Right renal cortex interstitium (tissue), 3 donors: Measurements from ENCODE around the gene TTC7B. TPM values are rescaled to one million over a fixed set of nuclear protein-coding genes. Genes with fewer than 3 reads are reported as not detected.

ENCODE experiments used
- DNase-seq, 3 donors: peaks; one replicate each; pipeline ENCODE4 v3.0.0-alpha.2; 2013; ENCODE audit warnings: low read depth in 3 of 3, low spot score in 2 of 3
- polyA plus RNA-seq, 3 donors: library from polyadenylated mRNA; unstranded; fragments of 120-200 nt; gene quantifications; one replicate each; pipeline ENCODE4 v1.2.1, GENCODE V29; 2013; ENCODE audit not compliant: insufficient read length in 3 of 3

TTC7B gene
- polyA plus RNA-seq, 3 donors = 45.1 to 51.3 (median 45.2) TPM

GRCh38 chr14:90568405-90568804 lies 247.8 kb downstream of the TTC7B start:
- no peak for DNase-seq

DNA sequence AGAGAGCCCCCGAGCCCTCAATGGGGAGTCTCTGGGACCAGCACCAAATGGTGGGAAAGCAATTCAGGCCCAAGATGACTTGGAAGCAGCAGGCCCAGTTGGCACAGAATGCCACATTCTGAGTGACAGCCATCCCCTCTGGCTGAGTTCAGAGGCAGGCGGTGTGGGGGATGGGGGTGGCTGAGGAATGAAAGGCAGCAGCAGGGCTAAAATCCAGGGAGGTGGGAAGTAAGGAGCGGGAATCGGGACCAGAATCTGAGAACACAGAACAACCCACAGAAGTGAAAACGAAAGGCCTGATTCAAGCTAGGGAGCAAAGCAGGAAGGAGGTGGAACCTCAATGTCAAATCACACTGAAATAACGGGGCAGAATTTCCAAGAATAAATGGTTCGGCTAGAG lies 248.2 kb downstream of the TTC7B start:
- no peak for DNase-seq

- no peak for DNase-seq
Observed at GRCh38 chr14:90567191-90567590, 249.0 kb downstream of the TTC7B start.

DNA sequence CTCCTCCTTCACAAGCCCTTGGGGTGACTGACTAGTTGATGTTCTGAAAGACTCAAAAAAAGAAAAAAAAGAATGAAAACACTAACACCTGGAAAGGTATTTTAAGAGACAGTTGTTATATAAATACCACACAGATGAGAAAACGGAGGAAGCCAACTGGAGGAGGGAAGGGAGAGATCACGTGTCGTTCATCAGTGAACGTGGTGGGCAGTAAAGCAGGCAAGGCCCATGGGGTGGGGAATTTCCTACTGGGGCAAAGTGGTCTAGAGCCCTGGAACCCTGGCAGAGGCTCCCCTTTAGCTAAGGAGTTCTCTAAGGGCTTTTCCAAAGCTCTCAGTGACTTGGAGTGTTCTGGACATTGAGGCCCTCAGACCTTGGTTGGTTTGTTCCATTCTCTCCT lies 249.7 kb downstream of the TTC7B start:
- DNase-seq = no peak

DNA sequence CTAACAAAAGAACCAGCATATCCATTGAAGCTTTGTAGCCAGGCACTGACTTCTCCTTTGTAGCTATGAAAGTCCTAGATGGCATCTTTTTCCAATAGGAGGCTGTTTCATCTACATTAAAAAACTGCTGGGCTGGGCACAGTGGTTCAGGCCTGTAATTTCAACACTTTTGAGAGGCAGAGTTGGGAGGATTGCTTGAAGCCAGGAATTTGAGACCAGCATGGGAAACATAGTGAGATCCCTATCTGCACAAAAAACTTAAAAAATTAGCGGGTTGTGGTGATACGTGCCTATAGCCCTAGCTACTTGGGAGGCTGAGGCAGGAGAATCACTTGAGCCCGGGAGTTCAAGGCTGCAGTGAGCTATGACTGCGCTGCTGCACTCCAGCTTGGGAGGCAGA lies 251.7 kb downstream of the TTC7B start:
- no peak for DNase-seq

DNA sequence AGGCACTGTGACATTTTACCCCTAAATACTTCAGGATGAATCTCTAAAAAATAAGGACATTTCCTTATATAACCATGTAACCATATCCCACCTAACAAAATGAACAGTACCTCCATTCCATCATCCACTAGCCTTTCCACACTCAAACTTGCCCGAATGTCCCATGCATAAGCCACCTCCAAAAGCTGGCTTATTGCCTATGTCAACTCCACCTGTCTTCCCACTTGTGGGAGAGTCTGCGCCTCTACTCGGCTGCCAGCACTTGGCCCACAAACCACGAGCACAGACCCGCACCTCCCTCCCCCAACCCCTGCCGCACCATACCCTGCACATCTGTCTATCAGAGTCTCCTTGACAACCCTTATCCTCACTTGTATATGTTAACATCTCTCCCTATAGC lies 253.6 kb downstream of the TTC7B start:
- no peak for DNase-seq

- no peak for DNase-seq
Observed at GRCh38 chr14:90561920-90562319, 254.3 kb downstream of the TTC7B start.

DNA sequence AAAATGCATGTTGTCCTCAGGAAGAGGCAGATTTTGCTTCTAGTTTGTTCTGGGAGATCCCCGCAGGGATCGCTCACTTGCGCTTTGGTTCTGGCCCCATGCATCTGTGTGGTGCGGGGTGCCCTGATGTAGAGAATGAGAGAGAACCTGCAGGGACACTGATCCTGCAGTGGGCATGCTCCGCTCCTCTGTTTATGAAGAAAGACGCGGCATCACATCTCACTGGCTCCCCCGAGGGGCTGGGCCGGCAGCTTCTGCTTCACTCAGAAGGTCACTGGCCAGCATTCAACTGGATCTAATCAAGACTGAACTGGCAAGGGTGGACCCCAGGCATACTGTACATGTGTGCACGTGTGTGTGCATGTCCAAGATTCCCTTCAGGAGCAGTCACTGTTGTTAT lies 255.2 kb downstream of the TTC7B start:
- no peak for DNase-seq

DNA sequence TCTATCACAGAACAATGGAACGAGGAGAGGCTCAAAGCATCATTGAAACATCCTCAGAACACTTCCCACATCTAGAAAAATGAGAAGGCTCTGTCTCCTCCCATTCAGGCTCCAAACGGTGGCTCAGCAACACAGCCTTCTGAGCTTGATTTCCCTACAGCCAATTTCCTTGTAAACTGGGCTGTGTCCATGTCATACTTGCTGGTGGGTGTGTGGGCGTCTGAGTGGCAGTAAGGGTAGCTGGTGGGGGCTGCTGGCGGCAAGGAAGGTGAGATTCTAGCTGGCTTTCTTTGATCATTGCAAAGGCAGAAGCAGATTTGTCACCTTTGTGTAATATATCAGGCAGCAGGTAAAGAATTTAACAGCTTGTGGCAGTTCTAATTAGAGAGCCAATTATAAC lies 255.7 kb downstream of the TTC7B start:
- DNase-seq = no peak

- DNase-seq = no peak
Observed at GRCh38 chr14:90559811-90560492, 256.3 kb downstream of the TTC7B start.

GRCh38 chr14:90558983-90559590 lies 257.1 kb downstream of the TTC7B start:
- DNase-seq = no peak

DNA sequence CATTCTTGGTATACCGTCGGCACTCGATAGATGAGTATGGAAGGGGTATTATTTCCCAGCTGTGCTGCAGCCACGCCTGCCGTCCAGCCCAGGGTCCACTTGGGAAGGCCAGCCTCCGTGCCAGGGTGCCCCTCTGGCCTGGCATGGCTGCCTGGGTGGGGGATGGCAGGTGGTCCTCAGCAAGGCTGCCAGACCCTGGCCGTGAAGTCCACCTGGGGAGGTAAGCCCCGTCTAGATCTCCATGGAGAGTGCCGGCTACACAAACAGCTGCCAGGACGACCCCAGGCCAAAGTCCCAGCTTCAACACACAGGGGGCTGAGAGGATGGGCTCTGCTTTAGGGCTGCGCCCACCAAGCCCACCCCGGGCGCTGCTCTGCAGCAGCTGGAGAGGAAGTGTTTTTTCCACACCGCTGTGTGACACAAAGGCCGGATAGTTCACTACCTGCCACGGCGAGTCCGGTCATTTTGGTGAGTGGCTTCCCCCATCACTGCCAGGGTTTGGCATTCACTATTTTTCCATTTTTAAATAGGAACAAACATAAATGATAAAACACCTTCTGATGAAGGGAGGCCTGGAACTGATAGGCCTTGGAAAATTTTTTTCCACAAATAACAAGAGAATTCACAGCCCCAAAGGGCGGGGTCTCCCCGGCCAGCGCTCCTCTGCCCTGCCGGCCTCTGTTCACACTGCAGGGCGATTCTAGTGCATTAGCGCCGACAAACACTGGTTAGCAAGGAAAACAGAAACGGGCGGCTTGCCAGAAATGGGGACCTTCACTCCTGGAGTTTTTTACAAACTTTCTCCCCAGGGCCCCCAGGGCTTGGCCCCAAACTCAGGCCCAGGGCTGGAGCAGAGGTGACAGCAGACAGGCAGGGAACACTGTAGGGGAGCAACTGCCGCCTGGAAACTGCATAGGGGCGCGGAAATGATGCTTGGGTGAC lies 257.9 kb downstream of the TTC7B start:
- no peak for DNase-seq

DNA sequence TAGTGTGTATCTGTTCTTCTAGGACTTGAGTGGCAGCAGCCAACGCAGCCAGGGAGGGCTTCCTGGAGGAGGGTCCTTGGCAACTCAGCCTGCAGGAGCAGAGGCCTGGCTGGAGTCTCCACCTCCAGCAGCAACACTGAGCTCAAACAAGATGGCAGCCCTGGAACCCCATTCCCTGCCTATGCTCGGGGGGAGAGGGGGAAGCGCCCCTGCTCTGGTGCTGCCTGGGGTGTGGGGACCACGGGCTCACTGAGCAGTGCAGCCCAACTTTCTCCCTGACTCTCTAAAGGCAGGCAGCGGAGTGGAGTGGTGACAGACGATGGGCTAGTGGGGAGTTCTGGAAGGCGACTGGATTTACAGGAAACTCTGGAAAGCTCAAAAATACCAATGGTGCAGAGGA lies 258.7 kb downstream of the TTC7B start:
- DNase-seq = no peak

GRCh38 chr14:90556666-90557450 lies 259.4 kb downstream of the TTC7B start:
- no peak for DNase-seq

DNA sequence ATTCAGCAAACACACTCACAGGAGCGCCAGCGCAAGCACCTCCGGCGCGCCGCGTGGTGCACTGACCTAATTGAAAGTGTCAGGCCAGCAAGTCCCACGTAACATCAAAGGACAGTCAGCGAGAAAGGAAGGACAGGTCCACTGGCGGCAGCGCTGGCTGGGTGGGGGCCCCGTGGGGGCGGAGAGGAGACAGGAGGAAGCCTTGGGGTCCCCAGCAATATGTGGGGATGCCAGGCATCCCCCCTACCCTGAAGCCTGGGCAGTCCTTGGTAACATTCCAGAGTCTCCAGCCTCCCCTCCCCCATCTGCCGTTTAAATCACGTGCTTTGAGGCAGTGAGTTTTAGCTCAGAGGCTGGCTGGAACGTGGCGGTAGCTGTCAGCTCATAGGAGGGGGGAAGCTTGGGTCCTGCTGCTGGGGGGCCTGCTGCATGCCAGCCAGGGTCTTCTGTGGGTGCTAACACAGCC lies 260.2 kb downstream of the TTC7B start:
- peak; percentile 54 to 69 (median 65) for DNase-seq

GRCh38 chr14:90555126-90556011 lies 260.9 kb downstream of the TTC7B start:
- no peak for DNase-seq

DNA sequence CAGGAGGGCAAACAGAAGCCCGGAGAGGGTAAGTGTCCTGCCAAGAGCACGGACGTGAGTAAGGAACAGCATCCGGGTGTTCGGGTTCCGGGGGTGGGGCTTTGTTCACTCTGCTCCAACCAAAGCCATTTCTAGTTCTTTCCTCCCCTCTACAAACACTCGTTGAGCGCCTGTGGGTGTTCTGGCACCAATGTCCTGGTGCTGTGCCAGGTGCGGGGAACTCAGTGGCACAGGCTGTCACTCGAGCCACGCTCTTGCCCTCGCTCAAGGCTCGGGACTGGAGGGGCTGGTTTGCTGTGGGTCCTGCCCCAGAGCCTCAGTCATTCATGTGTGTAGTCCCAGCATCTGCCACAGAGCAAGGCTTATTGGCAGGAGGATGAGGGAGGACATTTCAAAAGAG lies 261.9 kb downstream of the TTC7B start:
- no peak for DNase-seq

GRCh38 chr14:90553921-90554336 lies 262.3 kb downstream of the TTC7B start:
- DNase-seq = no peak

- no peak for DNase-seq
Observed at GRCh38 chr14:90553298-90553920, 262.8 kb downstream of the TTC7B start.
